ENCODE results near the gene GNB1.
"Not testable (repeated sequence)": the region's sequence is repeated elsewhere in the genome, so short reads cannot be mapped to it uniquely, and the experiment has no call there.

Gene GNB1

GRCh38 chr1:1872329-1872994, 18.4 kb downstream of the GNB1 start:
- no peak for TF ChIP-seq CTCF (IDR thresholded peaks at IDR 0.05; ENCODE audit: low read depth, low read length)
- no peak for DNase-seq (ENCODE audit: extremely low read depth, low read depth)

- no peak for TF ChIP-seq CTCF (IDR thresholded peaks at IDR 0.05; ENCODE audit: low read depth, low read length)
- DNase-seq (ENCODE audit: extremely low read depth, low read depth): no peak
Observed at GRCh38 chr1:1869469-1869868, 21.4 kb downstream of the GNB1 start.

DNA sequence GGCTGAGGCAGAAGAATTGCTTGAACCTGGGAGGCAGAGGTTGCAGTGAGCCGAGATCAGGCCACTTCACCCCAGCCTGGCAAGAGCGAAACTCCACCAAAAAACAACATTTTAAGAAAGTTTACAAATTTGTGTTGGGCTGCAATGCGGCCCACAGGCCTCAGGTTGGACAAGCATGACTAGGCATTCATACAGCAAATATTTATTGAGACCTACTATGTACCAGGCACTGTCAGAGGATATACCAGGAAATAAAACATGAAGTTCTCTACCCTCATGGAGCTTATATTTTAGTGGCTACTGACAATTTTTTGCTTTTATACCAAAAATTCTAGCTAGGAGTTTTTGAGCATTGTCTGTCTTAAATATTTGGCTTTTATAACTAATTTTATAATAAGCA, 23.7 kb downstream of the GNB1 start:
- no peak for TF ChIP-seq CTCF (IDR thresholded peaks at IDR 0.05; ENCODE audit: low read depth, low read length)
- DNase-seq (ENCODE audit: extremely low read depth, low read depth): no peak

DNA sequence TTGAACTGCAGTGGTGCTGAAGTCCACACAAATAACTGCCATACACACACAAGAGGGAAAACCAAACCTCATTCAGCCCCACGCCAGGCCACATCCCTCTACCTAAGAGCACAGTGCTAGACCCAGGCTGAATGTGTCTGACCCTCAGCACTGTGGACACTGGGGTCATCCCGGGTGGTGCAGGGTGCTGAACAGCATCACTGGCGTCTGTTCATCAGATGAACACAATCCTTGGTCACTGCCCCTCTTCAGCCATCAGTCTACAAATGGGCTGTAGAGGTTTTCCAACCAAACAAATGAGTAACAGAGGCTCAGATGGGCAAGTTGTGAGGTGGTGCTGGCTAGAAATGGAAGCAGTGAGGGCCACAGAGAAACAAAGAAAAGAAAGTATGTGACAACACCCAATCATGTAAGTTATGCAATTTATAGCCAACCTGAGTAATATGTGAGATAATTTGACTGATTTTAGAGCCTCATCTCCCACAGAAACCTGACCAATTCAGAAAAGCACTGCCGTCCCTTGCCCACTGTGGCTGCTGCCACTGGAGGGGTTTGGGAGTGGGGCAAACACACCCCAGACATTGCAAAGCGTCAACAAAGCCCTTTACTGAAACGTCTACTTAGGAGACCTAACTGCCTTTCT, 27.9 kb downstream of the GNB1 start:
- TF ChIP-seq CTCF (IDR thresholded peaks at IDR 0.05; ENCODE audit: low read depth, low read length): no peak
- no peak for DNase-seq (ENCODE audit: extremely low read depth, low read depth)

GRCh38 chr1:1861761-1862310, 29.1 kb downstream of the GNB1 start:
- DNase-seq (ENCODE audit: extremely low read depth, low read depth): not testable (repeated sequence)

GRCh38 chr1:1861339-1861730, 29.6 kb downstream of the GNB1 start:
- no peak for DNase-seq (ENCODE audit: extremely low read depth, low read depth)
- no peak for TF ChIP-seq CTCF (IDR thresholded peaks at IDR 0.05; ENCODE audit: low read depth, low read length)

DNA sequence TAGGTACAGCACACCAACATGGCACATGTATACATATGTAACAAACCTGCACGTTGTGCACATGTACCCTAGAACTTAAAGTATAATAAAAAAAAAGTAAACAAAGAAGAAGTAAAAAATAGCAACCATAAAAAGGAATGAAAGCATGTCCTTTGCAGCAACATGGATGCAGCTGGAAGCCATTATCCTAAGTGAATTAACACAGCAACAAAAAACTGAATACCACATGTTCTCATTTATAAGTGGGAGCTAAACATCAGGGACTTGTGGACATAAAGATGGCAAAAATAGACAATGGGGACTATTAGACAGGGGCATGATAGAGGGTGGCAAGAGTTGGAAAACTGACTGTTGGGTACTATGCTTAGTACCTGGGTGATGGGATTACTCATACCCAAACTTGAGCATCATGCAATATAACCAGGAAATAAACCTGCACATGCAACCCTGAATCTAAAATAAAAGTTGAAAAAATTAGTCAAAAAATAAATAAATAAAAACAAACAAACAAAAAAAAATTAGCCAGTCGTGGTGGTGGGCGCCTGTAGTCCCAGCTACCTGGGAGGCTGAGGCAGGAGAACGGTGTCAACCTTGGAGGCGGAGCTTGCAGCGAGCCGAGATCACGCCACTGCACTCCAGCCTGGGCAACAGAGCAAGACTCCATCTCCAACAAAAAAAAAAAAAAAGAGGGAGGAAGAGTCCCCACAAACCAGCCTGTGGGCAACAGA, 30.8 kb downstream of the GNB1 start:
- not testable (repeated sequence) for DNase-seq (ENCODE audit: extremely low read depth, low read depth)

GRCh38 chr1:1858382-1859086, 32.4 kb downstream of the GNB1 start:
- peak; percentile 80 for DNase-seq (ENCODE audit: extremely low read depth, low read depth)
- peak; percentile 56 for TF ChIP-seq CTCF (IDR thresholded peaks at IDR 0.05; ENCODE audit: low read depth, low read length)
